ENCODE measurements around the gene AK4.

AK4 gene

DNA sequence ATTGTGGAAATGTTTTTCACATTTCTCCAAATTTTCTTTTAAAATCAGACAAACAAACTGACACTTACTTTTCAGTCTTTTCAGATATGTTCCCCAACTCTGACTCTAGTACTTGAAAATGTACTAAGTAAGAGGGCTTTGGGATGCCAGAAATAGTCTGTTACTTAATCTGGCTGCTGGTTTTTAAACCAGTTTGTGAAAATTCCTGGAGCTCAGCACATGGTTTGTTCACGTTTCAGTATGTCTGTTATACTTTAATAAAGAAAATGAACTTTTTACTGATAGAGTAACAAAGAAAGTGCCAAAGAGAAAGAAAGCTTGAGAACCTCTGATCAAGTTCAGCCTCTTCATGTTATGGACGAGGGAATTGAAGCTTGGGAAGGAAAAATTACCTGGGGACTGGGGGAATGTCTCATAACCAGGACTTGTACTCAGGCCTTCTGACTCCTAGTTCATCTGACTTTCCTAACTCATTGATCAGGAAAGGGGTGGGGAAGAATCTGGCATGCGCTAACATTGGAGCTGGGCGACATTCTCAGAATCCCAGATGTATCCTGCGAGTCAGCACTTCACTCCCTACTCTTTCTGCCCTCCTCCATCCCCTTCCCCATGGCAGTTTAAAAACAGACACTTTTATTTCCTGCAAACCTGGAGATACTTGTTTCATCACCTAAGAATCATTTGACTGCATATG, 130.5 kb downstream of the AK4 start:
- no peak overlapping the region for H3K27ac ChIP-seq (ENCODE audit: poor library complexity, severe bottlenecking)
- H3K4me1 ChIP-seq (ENCODE audit: insufficient read depth, poor library complexity, severe bottlenecking) = no peaks in the 10 kb centered on the region
- DNase-seq (ENCODE audit: low spot score) = no peak
- no peak overlapping the region for H3K4me3 ChIP-seq (ENCODE audit: severe bottlenecking)
- no peak for ATAC-seq (ENCODE audit: low read depth)
- no peaks in the 10 kb centered on the region for H3K27me3 ChIP-seq (ENCODE audit: insufficient read depth, poor library complexity, severe bottlenecking)
- TF ChIP-seq, protein P1, sequence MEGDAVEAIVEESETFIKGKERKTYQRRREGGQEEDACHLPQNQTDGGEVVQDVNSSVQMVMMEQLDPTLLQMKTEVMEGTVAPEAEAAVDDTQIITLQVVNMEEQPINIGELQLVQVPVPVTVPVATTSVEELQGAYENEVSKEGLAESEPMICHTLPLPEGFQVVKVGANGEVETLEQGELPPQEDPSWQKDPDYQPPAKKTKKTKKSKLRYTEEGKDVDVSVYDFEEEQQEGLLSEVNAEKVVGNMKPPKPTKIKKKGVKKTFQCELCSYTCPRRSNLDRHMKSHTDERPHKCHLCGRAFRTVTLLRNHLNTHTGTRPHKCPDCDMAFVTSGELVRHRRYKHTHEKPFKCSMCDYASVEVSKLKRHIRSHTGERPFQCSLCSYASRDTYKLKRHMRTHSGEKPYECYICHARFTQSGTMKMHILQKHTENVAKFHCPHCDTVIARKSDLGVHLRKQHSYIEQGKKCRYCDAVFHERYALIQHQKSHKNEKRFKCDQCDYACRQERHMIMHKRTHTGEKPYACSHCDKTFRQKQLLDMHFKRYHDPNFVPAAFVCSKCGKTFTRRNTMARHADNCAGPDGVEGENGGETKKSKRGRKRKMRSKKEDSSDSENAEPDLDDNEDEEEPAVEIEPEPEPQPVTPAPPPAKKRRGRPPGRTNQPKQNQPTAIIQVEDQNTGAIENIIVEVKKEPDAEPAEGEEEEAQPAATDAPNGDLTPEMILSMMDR (IDR thresholded peaks at IDR 0.05; ENCODE audit: poor library complexity, severe bottlenecking) = no peak
- no peaks in the 10 kb centered on the region for H3K36me3 ChIP-seq (ENCODE audit: low read depth)
- H3K9me3 ChIP-seq (ENCODE audit: severe bottlenecking) = no peaks in the 10 kb centered on the region

GRCh38 chr1:65279070-65279779, 131.2 kb downstream of the AK4 start:
- no peaks in the 10 kb centered on the region for H3K36me3 ChIP-seq (ENCODE audit: low read depth)
- no peaks in the 10 kb centered on the region for H3K4me1 ChIP-seq (ENCODE audit: insufficient read depth, poor library complexity, severe bottlenecking)
- H3K27ac ChIP-seq (ENCODE audit: poor library complexity, severe bottlenecking) = no peak overlapping the region
- ATAC-seq (ENCODE audit: low read depth) = no peak
- no peaks in the 10 kb centered on the region for H3K9me3 ChIP-seq (ENCODE audit: severe bottlenecking)
- no peak overlapping the region for H3K4me3 ChIP-seq (ENCODE audit: severe bottlenecking)
- TF ChIP-seq, protein P1 (IDR thresholded peaks at IDR 0.05; ENCODE audit: poor library complexity, severe bottlenecking) = no peak
- H3K27me3 ChIP-seq (ENCODE audit: insufficient read depth, poor library complexity, severe bottlenecking) = no peaks in the 10 kb centered on the region
- no peak for DNase-seq (ENCODE audit: low spot score)

All from RWPE2 (cell line).